Astrocyte (in vitro differentiated cells and primary cell): ENCODE results near the gene F10.

Experiments
- EZH2 ChIP-seq: IDR thresholded peaks from 2 replicates; pipeline ENCODE4 v1.6.1; 2012; ENCODE audit warnings: mild to moderate bottlenecking, low read length, inconsistent platforms; ENCODE audit not compliant: insufficient read depth
- TF ChIP-seq, protein P1 (sequence below): IDR thresholded peaks from 2 replicates; pipeline ENCODE4 v1.5.1; 2011; ENCODE audit warnings: low read depth, mild to moderate bottlenecking, inconsistent platforms, low read length, moderate library complexity; ENCODE audit not compliant: insufficient read depth

DNA sequence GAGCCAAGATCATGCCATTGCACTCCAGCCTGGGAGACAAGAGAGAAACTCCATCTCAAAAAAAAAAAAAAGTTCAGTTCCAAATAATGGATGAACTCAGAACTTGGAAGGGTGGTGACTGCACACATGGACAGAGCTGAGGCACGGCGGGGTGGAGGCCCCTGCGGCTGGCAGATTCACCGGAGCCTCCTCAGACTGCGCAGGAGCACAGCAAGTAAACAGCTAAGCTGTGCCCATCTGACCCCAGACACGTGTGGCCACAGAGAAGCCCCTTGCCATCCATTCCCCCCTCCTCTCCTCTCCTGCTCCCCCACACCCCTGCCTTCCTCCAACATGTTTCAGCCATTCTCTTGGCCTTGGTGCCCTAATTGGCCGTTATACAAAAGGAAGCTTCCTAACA, 20.3 kb downstream of the F10 start:
- no peak for TF ChIP-seq EZH2
- TF ChIP-seq, protein P1, sequence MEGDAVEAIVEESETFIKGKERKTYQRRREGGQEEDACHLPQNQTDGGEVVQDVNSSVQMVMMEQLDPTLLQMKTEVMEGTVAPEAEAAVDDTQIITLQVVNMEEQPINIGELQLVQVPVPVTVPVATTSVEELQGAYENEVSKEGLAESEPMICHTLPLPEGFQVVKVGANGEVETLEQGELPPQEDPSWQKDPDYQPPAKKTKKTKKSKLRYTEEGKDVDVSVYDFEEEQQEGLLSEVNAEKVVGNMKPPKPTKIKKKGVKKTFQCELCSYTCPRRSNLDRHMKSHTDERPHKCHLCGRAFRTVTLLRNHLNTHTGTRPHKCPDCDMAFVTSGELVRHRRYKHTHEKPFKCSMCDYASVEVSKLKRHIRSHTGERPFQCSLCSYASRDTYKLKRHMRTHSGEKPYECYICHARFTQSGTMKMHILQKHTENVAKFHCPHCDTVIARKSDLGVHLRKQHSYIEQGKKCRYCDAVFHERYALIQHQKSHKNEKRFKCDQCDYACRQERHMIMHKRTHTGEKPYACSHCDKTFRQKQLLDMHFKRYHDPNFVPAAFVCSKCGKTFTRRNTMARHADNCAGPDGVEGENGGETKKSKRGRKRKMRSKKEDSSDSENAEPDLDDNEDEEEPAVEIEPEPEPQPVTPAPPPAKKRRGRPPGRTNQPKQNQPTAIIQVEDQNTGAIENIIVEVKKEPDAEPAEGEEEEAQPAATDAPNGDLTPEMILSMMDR: no peak
